Measurements from ENCODE around the gene AMOTL1.
"Not testable (repeated sequence)": the region's sequence is repeated elsewhere in the genome, so short reads cannot be mapped to it uniquely, and the experiment has no call there.

The AMOTL1 gene

GRCh38 chr11:94790661-94791180 lies 22.6 kb downstream of the AMOTL1 start:
- no peak overlapping the region for H3K4me3 ChIP-seq (ENCODE audit: low read depth, low read length)
- H3K36me3 ChIP-seq (ENCODE audit: control insufficient read depth, insufficient read depth, low read length) = no peaks in the 10 kb centered on the region
- H3K9ac ChIP-seq (ENCODE audit: low read depth, low read length) = no peak overlapping the region
- H3K9me3 ChIP-seq (ENCODE audit: control insufficient read depth, insufficient read depth, low read length) = no peaks in the 10 kb centered on the region
- no peaks in the 10 kb centered on the region for H3K27me3 ChIP-seq (ENCODE audit: control insufficient read depth, insufficient read depth, low read length)
- H3K4me1 ChIP-seq (ENCODE audit: control insufficient read depth, insufficient read depth, low read length) = peaks cover 3% of the 10 kb centered on the region

GRCh38 chr11:94791216-94791889 lies 23.2 kb downstream of the AMOTL1 start:
- Histone ChIP-seq H3K4me3 (ENCODE audit: low read depth, low read length) (no peak overlapping the region), H3K4me1 (ENCODE audit: control insufficient read depth, insufficient read depth, low read length) (peaks cover 3% of the 10 kb centered on the region), H3K9ac (ENCODE audit: low read depth, low read length) (no peak overlapping the region), H3K9me3 (ENCODE audit: control insufficient read depth, insufficient read depth, low read length) (no peaks in the 10 kb centered on the region), H3K36me3 (ENCODE audit: control insufficient read depth, insufficient read depth, low read length) (no peaks in the 10 kb centered on the region), H3K27me3 (ENCODE audit: control insufficient read depth, insufficient read depth, low read length) (no peaks in the 10 kb centered on the region)

- H3K9ac ChIP-seq (ENCODE audit: low read depth, low read length); H3K9me3 ChIP-seq (ENCODE audit: control insufficient read depth, insufficient read depth, low read length); H3K36me3 ChIP-seq (ENCODE audit: control insufficient read depth, insufficient read depth, low read length); H3K4me3 ChIP-seq (ENCODE audit: low read depth, low read length); H3K27me3 ChIP-seq (ENCODE audit: control insufficient read depth, insufficient read depth, low read length); H3K4me1 ChIP-seq (ENCODE audit: control insufficient read depth, insufficient read depth, low read length): not testable (repeated sequence)
Observed at GRCh38 chr11:94791942-94792341, 23.8 kb downstream of the AMOTL1 start.

GRCh38 chr11:94792451-94792850 lies 24.3 kb downstream of the AMOTL1 start:
- Histone ChIP-seq H3K36me3 (ENCODE audit: control insufficient read depth, insufficient read depth, low read length) (no peaks in the 10 kb centered on the region), H3K4me1 (ENCODE audit: control insufficient read depth, insufficient read depth, low read length) (no peaks in the 10 kb centered on the region), H3K9me3 (ENCODE audit: control insufficient read depth, insufficient read depth, low read length) (no peaks in the 10 kb centered on the region), H3K27me3 (ENCODE audit: control insufficient read depth, insufficient read depth, low read length) (no peaks in the 10 kb centered on the region), H3K9ac (ENCODE audit: low read depth, low read length) (no peak overlapping the region), H3K4me3 (ENCODE audit: low read depth, low read length) (no peak overlapping the region)

- Histone ChIP-seq H3K27me3 (ENCODE audit: control insufficient read depth, insufficient read depth, low read length) (no peaks in the 10 kb centered on the region), H3K36me3 (ENCODE audit: control insufficient read depth, insufficient read depth, low read length) (no peaks in the 10 kb centered on the region), H3K9me3 (ENCODE audit: control insufficient read depth, insufficient read depth, low read length) (no peaks in the 10 kb centered on the region), H3K9ac (ENCODE audit: low read depth, low read length) (no peak overlapping the region), H3K4me3 (ENCODE audit: low read depth, low read length) (no peak overlapping the region), H3K4me1 (ENCODE audit: control insufficient read depth, insufficient read depth, low read length) (no peaks in the 10 kb centered on the region)
Observed at GRCh38 chr11:94793002-94793401, 24.8 kb downstream of the AMOTL1 start.

- no peaks in the 10 kb centered on the region for H3K27me3 ChIP-seq (ENCODE audit: control insufficient read depth, insufficient read depth, low read length)
- H3K36me3 ChIP-seq (ENCODE audit: control insufficient read depth, insufficient read depth, low read length) = no peaks in the 10 kb centered on the region
- no peak overlapping the region for H3K4me3 ChIP-seq (ENCODE audit: low read depth, low read length)
- H3K4me1 ChIP-seq (ENCODE audit: control insufficient read depth, insufficient read depth, low read length) = no peaks in the 10 kb centered on the region
- no peak overlapping the region for H3K9ac ChIP-seq (ENCODE audit: low read depth, low read length)
- no peaks in the 10 kb centered on the region for H3K9me3 ChIP-seq (ENCODE audit: control insufficient read depth, insufficient read depth, low read length)
Observed at GRCh38 chr11:94793822-94794221, 25.7 kb downstream of the AMOTL1 start.

GRCh38 chr11:94794287-94795168 lies 26.4 kb downstream of the AMOTL1 start:
- Histone ChIP-seq H3K4me1 (ENCODE audit: control insufficient read depth, insufficient read depth, low read length) (no peaks in the 10 kb centered on the region), H3K4me3 (ENCODE audit: low read depth, low read length) (no peak overlapping the region), H3K36me3 (ENCODE audit: control insufficient read depth, insufficient read depth, low read length) (peaks cover 3% of the 10 kb centered on the region), H3K9me3 (ENCODE audit: control insufficient read depth, insufficient read depth, low read length) (no peaks in the 10 kb centered on the region), H3K9ac (ENCODE audit: low read depth, low read length) (no peak overlapping the region), H3K27me3 (ENCODE audit: control insufficient read depth, insufficient read depth, low read length) (no peaks in the 10 kb centered on the region)

GRCh38 chr11:94795476-94796189 lies 27.5 kb downstream of the AMOTL1 start:
- H3K27me3 ChIP-seq (ENCODE audit: control insufficient read depth, insufficient read depth, low read length) = no peaks in the 10 kb centered on the region
- H3K9me3 ChIP-seq (ENCODE audit: control insufficient read depth, insufficient read depth, low read length) = no peaks in the 10 kb centered on the region
- H3K9ac ChIP-seq (ENCODE audit: low read depth, low read length) = no peak overlapping the region
- H3K4me3 ChIP-seq (ENCODE audit: low read depth, low read length) = no peak overlapping the region
- no peaks in the 10 kb centered on the region for H3K4me1 ChIP-seq (ENCODE audit: control insufficient read depth, insufficient read depth, low read length)
- peaks cover 9% of the 10 kb centered on the region for H3K36me3 ChIP-seq (ENCODE audit: control insufficient read depth, insufficient read depth, low read length)

- H3K36me3 ChIP-seq (ENCODE audit: control insufficient read depth, insufficient read depth, low read length) = peaks cover 9% of the 10 kb centered on the region
Observed at GRCh38 chr11:94796190-94796580, 28.0 kb downstream of the AMOTL1 start.

GRCh38 chr11:94796863-94797262 lies 28.7 kb downstream of the AMOTL1 start:
- Histone ChIP-seq H3K4me3 (ENCODE audit: low read depth, low read length) (no peak overlapping the region), H3K9me3 (ENCODE audit: control insufficient read depth, insufficient read depth, low read length) (no peaks in the 10 kb centered on the region), H3K27me3 (ENCODE audit: control insufficient read depth, insufficient read depth, low read length) (no peaks in the 10 kb centered on the region), H3K4me1 (ENCODE audit: control insufficient read depth, insufficient read depth, low read length) (no peaks in the 10 kb centered on the region), H3K9ac (ENCODE audit: low read depth, low read length) (no peak overlapping the region), H3K36me3 (ENCODE audit: control insufficient read depth, insufficient read depth, low read length) (peaks cover 9% of the 10 kb centered on the region)

More at GRCh38 chr11:94796190-94796580, 28.0 kb downstream of the AMOTL1 start:
- Histone ChIP-seq H3K27me3 (ENCODE audit: control insufficient read depth, insufficient read depth, low read length) (no peaks in the 10 kb centered on the region), H3K9me3 (ENCODE audit: control insufficient read depth, insufficient read depth, low read length) (no peaks in the 10 kb centered on the region), H3K4me1 (ENCODE audit: control insufficient read depth, insufficient read depth, low read length) (no peaks in the 10 kb centered on the region), H3K9ac (ENCODE audit: low read depth, low read length) (no peak overlapping the region), H3K4me3 (ENCODE audit: low read depth, low read length) (no peak overlapping the region)

GRCh38 chr11:94799726-94800125 lies 31.6 kb downstream of the AMOTL1 start:
- H3K27me3 ChIP-seq (ENCODE audit: control insufficient read depth, insufficient read depth, low read length) = no peaks in the 10 kb centered on the region
- no peaks in the 10 kb centered on the region for H3K9me3 ChIP-seq (ENCODE audit: control insufficient read depth, insufficient read depth, low read length)
- no peak overlapping the region for H3K9ac ChIP-seq (ENCODE audit: low read depth, low read length)
- H3K4me1 ChIP-seq (ENCODE audit: control insufficient read depth, insufficient read depth, low read length) = no peaks in the 10 kb centered on the region
- no peak overlapping the region for H3K4me3 ChIP-seq (ENCODE audit: low read depth, low read length)
- peaks cover 12% of the 10 kb centered on the region for H3K36me3 ChIP-seq (ENCODE audit: control insufficient read depth, insufficient read depth, low read length)
